HepG2 (cell line): ENCODE data around the gene ADM5. TPM values are rescaled to one million over a fixed set of nuclear protein-coding genes. Genes with fewer than 3 reads are reported as not detected.
A peak's percentile ranks its signal among the peaks of the same experiment; 100 is the strongest.

ENCODE experiments used
- CBX1 ChIP-seq: IDR thresholded peaks from one replicate; pipeline ENCODE4 v1.6.1; 2016; ENCODE audit warnings: antibody characterized with exemption, low read depth
- FOXO4 ChIP-seq: sonication (generic); formaldehyde crosslinking; conservative IDR thresholded peaks from 2 replicates; pipeline ENCODE4 v1.8.1; 2023; ENCODE audit warnings: missing genetic modification reagents
- GLMP ChIP-seq: sonication (generic); formaldehyde crosslinking; IDR thresholded peaks from 2 replicates; pipeline ENCODE4 v1.9.0; 2021; ENCODE audit warnings: missing genetic modification reagents, mild to moderate bottlenecking, borderline replicate concordance
- KDM4B ChIP-seq: sonication (generic); formaldehyde crosslinking; IDR thresholded peaks from 2 replicates; pipeline ENCODE4 v1.4.0; 2020; ENCODE audit warnings: missing genetic modification reagents
- MXD4 ChIP-seq: IDR thresholded peaks from 2 replicates; pipeline ENCODE4 v1.6.1; 2016; ENCODE audit warnings: mild to moderate bottlenecking, missing biosample characterization, missing genetic modification reagents
- PREB ChIP-seq: sonication (generic); formaldehyde crosslinking; IDR thresholded peaks from 2 replicates; pipeline ENCODE4 v1.4.0; 2020; ENCODE audit warnings: missing genetic modification reagents
- PTBP1 ChIP-seq: fragments of 200-400 bp; formaldehyde crosslinking; IDR thresholded peaks from 2 replicates; pipeline ENCODE4 v1.6.1; 2018; ENCODE audit warnings: low read length, low read depth; ENCODE audit not compliant: poor library complexity, severe bottlenecking
- SMAD3 ChIP-seq: sonication (generic); formaldehyde crosslinking; IDR thresholded peaks from 2 replicates; pipeline ENCODE4 v1.4.0; 2020; ENCODE audit warnings: missing genetic modification reagents
- SMYD3 ChIP-seq: sonication (generic); formaldehyde crosslinking; IDR thresholded peaks from 2 replicates; pipeline ENCODE4 v1.8.1; 2023; ENCODE audit warnings: mild to moderate bottlenecking, missing genetic modification reagents
- SNAI1 ChIP-seq: sonication (generic); formaldehyde crosslinking; IDR thresholded peaks from 2 replicates; pipeline ENCODE4 v1.5.0; 2020; ENCODE audit warnings: mild to moderate bottlenecking, missing genetic modification reagents, borderline replicate concordance
- USF2 ChIP-seq, 2 experiments: sonication (generic) in 1 of 2; formaldehyde crosslinking in 1 of 2; IDR thresholded peaks; 2 replicates each; pipeline versions ENCODE4 v1.5.1 to v1.6.1; 2011 to 2020; ENCODE audit warnings: borderline replicate concordance in 1 of 2, low read depth in 1 of 2, low read length in 1 of 2, mild to moderate bottlenecking in 1 of 2, missing genetic modification reagents in 1 of 2, moderate library complexity in 1 of 2
- ZNF33A ChIP-seq: sonication (generic); formaldehyde crosslinking; IDR thresholded peaks from 2 replicates; pipeline ENCODE4 v1.5.1; 2020; ENCODE audit warnings: missing genetic modification reagents, mild to moderate bottlenecking, moderate library complexity, borderline replicate concordance
- ZNF446 ChIP-seq: sonication (generic); formaldehyde crosslinking; IDR thresholded peaks from 2 replicates; pipeline ENCODE4 v1.5.0; 2020; ENCODE audit warnings: mild to moderate bottlenecking, missing genetic modification reagents
- ZNF512 ChIP-seq: sonication (generic); formaldehyde crosslinking; IDR thresholded peaks from 2 replicates; pipeline ENCODE4 v1.4.0; 2020; ENCODE audit warnings: mild to moderate bottlenecking, missing genetic modification reagents
- ZNF674 ChIP-seq: sonication (generic); formaldehyde crosslinking; IDR thresholded peaks from 2 replicates; pipeline ENCODE4 v1.5.0; 2020; ENCODE audit warnings: low read depth, mild to moderate bottlenecking, missing genetic modification reagents
- ZNF782 ChIP-seq: sonication (generic); formaldehyde crosslinking; IDR thresholded peaks from 2 replicates; pipeline ENCODE4 v1.4.0; 2020; ENCODE audit warnings: missing genetic modification reagents, mild to moderate bottlenecking, borderline replicate concordance
- ZNF800 ChIP-seq: sonication (generic); formaldehyde crosslinking; IDR thresholded peaks from 2 replicates; pipeline ENCODE4 v1.4.0; 2020; ENCODE audit warnings: missing genetic modification reagents
- ZNF878 ChIP-seq: sonication (generic); formaldehyde crosslinking; IDR thresholded peaks from 2 replicates; pipeline ENCODE4 v1.8.1; 2023; ENCODE audit warnings: mild to moderate bottlenecking, missing genetic modification reagents, moderate library complexity
- polyA plus RNA-seq, 8 experiments: library from polyadenylated mRNA; depleted of rRNA in 3 of 8; stranded (reverse) in 7 of 8; unstranded in 1 of 8; fragments of >200 nt; fragmentation: Illumina TruSeq in 4 of 8; extraction: Trizol in 4 of 8; gene quantifications; 2 replicates each; pipeline versions ENCODE4 v1.2.1 to v1.2.3, GENCODE V29; 2011 to 2016; ENCODE audit warnings: low read depth in 4 of 8, missing spikeins in 1 of 8, mixed read lengths in 1 of 8; ENCODE audit not compliant: insufficient read depth in 1 of 8
- total RNA-seq, 5 experiments: library from RNA; depleted of rRNA; stranded (reverse); fragments of >200 nt; fragmentation: Illumina TruSeq; extraction: Trizol; gene quantifications; 2 replicates each; pipeline ENCODE4 v1.2.3, GENCODE V29; 2016; ENCODE audit warnings: low read depth in 1 of 5

ADM5 gene
- total and polyA plus RNA-seq, 2 of the 13 experiments (the other 11 are each of a cell fraction or from before 2014, with no cell fraction given): 2.7 to 4.1 TPM

GRCh38 chr19:49665351-49666119 is 23.9 kb upstream of the ADM5 start, which contains the start of the genes BCL2L12 and IRF3 (continued):
- TF ChIP-seq PTBP1 (no peak), PREB (CRISPR knock-in tag) (no peak), ZNF800 (CRISPR knock-in tag) (no peak; the same call in 1 of the 2 replicates), ZNF674 (CRISPR knock-in tag) (no peak), ZNF878 (no peak), FOXO4 (no peak), SMAD3 (CRISPR knock-in tag) (peak; percentile 29; the same call in 1 of the 2 replicates), ZNF512 (CRISPR knock-in tag) (no peak), ZNF33A (CRISPR knock-in tag) (no peak), SNAI1 (no peak), MXD4 (CRISPR knock-in tag) (no peak), SMYD3 (no peak), ZNF446 (CRISPR knock-in tag) (no peak), GLMP (CRISPR knock-in tag) (no peak), USF2 (IDR thresholded peaks at IDR 0.05; ENCODE audit: low read depth, low read length) (no peak), USF2 (CRISPR knock-in tag; IDR thresholded peaks at IDR 0.05; ENCODE audit: borderline replicate concordance) (peak; percentile 99; the same call in 1 of the 2 replicates), KDM4B (CRISPR knock-in tag) (no peak), ZNF782 (CRISPR knock-in tag) (no peak), CBX1 (no peak)
